HCT116 (cell line): ENCODE results near the gene TWSG1. TPM values are rescaled to one million over a fixed set of nuclear protein-coding genes. Genes with fewer than 3 reads are reported as not detected.

Source experiments
- ATAC-seq: fragments of 200-7000 bp; cut with Tn5 transposase; 2 replicates; pipeline ENCODE4 v1.9.1; 2020; ENCODE audit warnings: mild to moderate bottlenecking, moderate library complexity
- BruUV-seq: library from RNA; stranded (reverse); fragments of 400-500 nt; replicated peaks from 2 replicates; lab custom pipeline; 2021; lab: Mats Ljungman, UMichigan
- CTCF ChIA-PET: fragments of 300-600 bp; sonication (Branson Sonifier 250); formaldehyde crosslinking; loops from one replicate; lab custom pipeline; 2021; ENCODE audit warnings: antibody characterized with exemption; lab: Charles Lee
- POLR2A ChIA-PET: fragments of 300-600, 350-600 bp; sonication (Branson Sonifier 250); formaldehyde crosslinking; loops from one replicate; lab custom pipeline; 2021; ENCODE audit warnings: antibody characterized with exemption; lab: Charles Lee
- RAD21 ChIA-PET, 2 experiments: fragments of 300-600 bp; sonication (Branson Sonifier 250); formaldehyde crosslinking; loops; one replicate each; lab custom pipeline; 2023; ENCODE audit warnings: low total read pairs in 2 of 2; ENCODE audit not compliant: uncharacterized antibody in 2 of 2, unreplicated experiment in 2 of 2, low non-redundant PET in 1 of 2; lab: Charles Lee
- DNase-seq: peaks from one replicate; pipeline ENCODE4 v3.0.0-alpha.2; 2010; ENCODE audit warnings: low read depth, low spot score
- H2AFZ ChIP-seq: fragments of 200-600 bp; shearing (Covaris generic), sonication (generic); 2 replicates; pipeline ENCODE4 v1.6.1; 2017; ENCODE audit warnings: low read depth, mixed run types, mixed read lengths, antibody characterized with exemption, low read length; ENCODE audit not compliant: poor library complexity, severe bottlenecking
- H3K27ac ChIP-seq: 2 replicates; pipeline ENCODE4 v1.5.1; 2012; ENCODE audit warnings: low read depth, low read length
- H3K27me3 ChIP-seq: fragments of 200-600 bp; sonication (generic); 2 replicates; pipeline ENCODE4 v1.6.1; 2016; ENCODE audit warnings: mixed run types, low read length, mixed read lengths; ENCODE audit not compliant: insufficient read depth
- H3K36me3 ChIP-seq, 2 experiments: fragments of 200-500 bp in 1 of 2; fragments of 200-600 bp in 1 of 2; sonication (Bioruptor generic) in 1 of 2; sonication (generic) in 1 of 2; 2 replicates each; pipeline versions ENCODE4 v1.5.1 to v1.6.1; 2014 to 2016; ENCODE audit warnings: low read length in 2 of 2, inconsistent platforms in 1 of 2, mixed read lengths in 1 of 2, mixed run types in 1 of 2; ENCODE audit not compliant: insufficient read depth in 2 of 2, control insufficient read depth in 1 of 2
- H3K4me1 ChIP-seq, 2 experiments: fragments of 200-600 bp in 1 of 2; sonication (generic) in 1 of 2; 2 replicates each; pipeline versions ENCODE4 v1.5.1 to v1.6.1; 2012 to 2017; ENCODE audit warnings: low read length in 2 of 2, inconsistent platforms in 1 of 2, mild to moderate bottlenecking in 1 of 2, mixed read lengths in 1 of 2, mixed run types in 1 of 2, moderate library complexity in 1 of 2; ENCODE audit not compliant: insufficient read depth in 2 of 2, control insufficient read depth in 1 of 2
- H3K4me2 ChIP-seq: fragments of 200-600 bp; sonication (generic); 2 replicates; pipeline ENCODE4 v1.6.1; 2017; ENCODE audit warnings: mixed run types, low read length, mixed read lengths
- H3K4me3 ChIP-seq, 2 experiments: fragments of 200-600 bp in 1 of 2; sonication (generic) in 1 of 2; replicated peaks in 1 of 2; 2 replicates each; pipeline ENCODE4 v1.5.1; 2011 to 2016; ENCODE audit warnings: low read length in 2 of 2, control low read depth in 1 of 2, low read depth in 1 of 2, mild to moderate bottlenecking in 1 of 2, mixed read lengths in 1 of 2, mixed run types in 1 of 2
- H3K79me2 ChIP-seq: fragments of 200-600 bp; sonication (generic); 2 replicates; pipeline ENCODE4 v1.6.1; 2017; ENCODE audit warnings: mild to moderate bottlenecking, mixed run types, low read length, moderate library complexity, mixed read lengths; ENCODE audit not compliant: insufficient read depth
- H3K9ac ChIP-seq: fragments of 200-600 bp; sonication (generic); 2 replicates; pipeline ENCODE4 v1.6.1; 2016; ENCODE audit warnings: low read length, mixed read lengths
- H3K9me2 ChIP-seq: fragments of 200-600 bp; sonication (generic), shearing (Covaris generic); 2 replicates; pipeline ENCODE4 v1.6.1; 2017; ENCODE audit warnings: mixed run types, mild to moderate bottlenecking, moderate library complexity; ENCODE audit not compliant: insufficient read depth
- H3K9me3 ChIP-seq, 2 experiments: fragments of 200-500 bp in 1 of 2; fragments of 200-600 bp in 1 of 2; sonication (Bioruptor generic) in 1 of 2; sonication (generic) in 1 of 2; 2 replicates each; pipeline ENCODE4 v1.6.1; 2014 to 2017; ENCODE audit warnings: low read length in 2 of 2, mixed read lengths in 2 of 2, inconsistent platforms in 1 of 2, low read depth in 1 of 2, mild to moderate bottlenecking in 1 of 2, mixed run types in 1 of 2, moderate library complexity in 1 of 2; ENCODE audit not compliant: control insufficient read depth in 1 of 2, insufficient read depth in 1 of 2
- H4K20me1 ChIP-seq: fragments of 200-600 bp; sonication (generic), shearing (Covaris generic); 2 replicates; pipeline ENCODE4 v1.6.1; 2017; ENCODE audit warnings: mixed run types, mild to moderate bottlenecking, moderate library complexity; ENCODE audit not compliant: insufficient read depth
- ATF3 ChIP-seq: IDR thresholded peaks from 2 replicates; pipeline ENCODE4 v1.6.1; 2012
- CEBPB ChIP-seq: IDR thresholded peaks from 2 replicates; pipeline ENCODE4 v1.6.1; 2012; ENCODE audit warnings: low read depth
- CTCF ChIP-seq, 3 experiments: fragments of 200-600 bp in 1 of 3; sonication (generic) in 1 of 3; IDR thresholded peaks in 2 of 3; conservative IDR thresholded peaks in 1 of 3; 2 replicates each; pipeline ENCODE4 v1.5.1; 2012 to 2017; ENCODE audit warnings: low read depth in 2 of 3, low read length in 2 of 3, antibody characterized with exemption in 1 of 3, borderline replicate concordance in 1 of 3, control low read depth in 1 of 3, mild to moderate bottlenecking in 1 of 3, mixed read lengths in 1 of 3, mixed run types in 1 of 3, moderate library complexity in 1 of 3; ENCODE audit not compliant: insufficient read depth in 1 of 3
- EGR1 ChIP-seq: IDR thresholded peaks from 2 replicates; pipeline ENCODE4 v1.6.1; 2012; ENCODE audit warnings: low read depth
- ELF1 ChIP-seq: IDR thresholded peaks from 2 replicates; pipeline ENCODE4 v1.6.1; 2012; ENCODE audit warnings: low read depth, borderline replicate concordance
- EZH2 ChIP-seq: fragments of 200-600 bp; sonication (generic); IDR thresholded peaks from 2 replicates; pipeline ENCODE4 v1.6.1; 2017; ENCODE audit warnings: antibody characterized with exemption, mixed run types
- EZH2phosphoT487 ChIP-seq: fragments of 200-600 bp; IDR thresholded peaks from 2 replicates; pipeline ENCODE4 v1.6.1; 2018; ENCODE audit warnings: antibody characterized with exemption, borderline replicate concordance
- FOSL1 ChIP-seq: IDR thresholded peaks from 2 replicates; pipeline ENCODE4 v1.6.1; 2012; ENCODE audit warnings: low read depth
- JUND ChIP-seq: IDR thresholded peaks from 2 replicates; pipeline ENCODE4 v1.6.1; 2012
- MAX ChIP-seq: IDR thresholded peaks from 2 replicates; pipeline ENCODE4 v1.6.1; 2012
- POLR2A ChIP-seq: IDR thresholded peaks from 2 replicates; pipeline ENCODE4 v1.7.0; 2011; ENCODE audit warnings: borderline replicate concordance; ENCODE audit not compliant: insufficient read depth, insufficient read length; ENCODE audit errors: extremely low read depth
- POLR2AphosphoS5 ChIP-seq: IDR thresholded peaks from 2 replicates; pipeline ENCODE4 v1.6.1; 2011; ENCODE audit warnings: mild to moderate bottlenecking, low read depth, low read length, moderate library complexity
- RAD21 ChIP-seq: IDR thresholded peaks from 2 replicates; pipeline ENCODE4 v1.6.1; 2012; ENCODE audit warnings: low read depth, mild to moderate bottlenecking
- REST ChIP-seq: IDR thresholded peaks from 2 replicates; pipeline ENCODE4 v1.6.1; 2012; ENCODE audit warnings: low read depth
- SP1 ChIP-seq: IDR thresholded peaks from 2 replicates; pipeline ENCODE4 v1.6.1; 2012; ENCODE audit warnings: low read depth
- SRF ChIP-seq: IDR thresholded peaks from 2 replicates; pipeline ENCODE4 v1.6.1; 2012; ENCODE audit warnings: low read depth
- ZBTB33 ChIP-seq: IDR thresholded peaks from 2 replicates; pipeline ENCODE4 v1.6.1; 2011; ENCODE audit warnings: mild to moderate bottlenecking, low read length, moderate library complexity; ENCODE audit not compliant: insufficient replicate concordance; ENCODE audit errors: extremely low read depth
- ZFX ChIP-seq: fragments of 450-650 bp; IDR thresholded peaks from 2 replicates; pipeline ENCODE4 v1.6.1; 2017
- intact Hi-C: fragments of 100-400 bp; cut with micrococcal nuclease; formaldehyde crosslinking; loops from 2 replicates; pipeline ENCODE4 v1.10.0; 2022
- total RNA-seq: library from RNA; stranded (reverse); gene quantifications from one replicate; pipeline ENCODE4 v1.2.1, GENCODE V29; 2021; ENCODE audit not compliant: unreplicated experiment

Gene TWSG1
- total RNA-seq, 1 experiment from 2014 or later, result 35.7 TPM

GRCh38 chr18:9292047-9292446 is 42.5 kb upstream of the TWSG1 start:
- H3K9me2 ChIP-seq, result no peaks in the 10 kb centered on the region
- no peaks in the 10 kb centered on the region for H3K27me3 ChIP-seq
- CTCF ChIA-PET, result no interaction called here
- ATAC-seq (no peak), DNase-seq (no peak)
- no peak overlapping the region for H3K27ac ChIP-seq
- no TSS peak for BruUV-seq
- no peak overlapping the region for H3K9ac ChIP-seq
- no peak overlapping the region for H3K4me3 ChIP-seq
- H4K20me1 ChIP-seq, result no peaks in the 10 kb centered on the region
- H3K4me2 ChIP-seq, result no peak overlapping the region
- RAD21 ChIA-PET, result no interaction called here
- no peaks in the 10 kb centered on the region for H3K79me2 ChIP-seq
- POLR2A ChIA-PET, result no interaction called here
- H2AFZ ChIP-seq, result no peak overlapping the region
- no peaks in the 10 kb centered on the region for H3K4me1 ChIP-seq
- intact Hi-C loops, result no loop called here
- peaks cover 0 to 5% of the 10 kb centered on the region in 2 experiments; a peak in 1 of 4 replicates for H3K9me3 ChIP-seq
- TF ChIP-seq POLR2A, result no peak
- no peak for TF ChIP-seq RAD21
- no peak for TF ChIP-seq SP1
- TF ChIP-seq JUND, result no peak
- TF ChIP-seq SRF, result no peak
- no peak for TF ChIP-seq CTCF (IDR thresholded peaks at IDR 0.05 in 2 of 3, conservative IDR thresholded peaks at IDR 0.05 in 1 of 3; ENCODE audit: borderline replicate concordance in 1 of 3, insufficient read depth in 1 of 3, low read depth in 2 of 3, low read length in 2 of 3)
- TF ChIP-seq FOSL1, result no peak
- TF ChIP-seq EZH2phosphoT487, result no peak
- TF ChIP-seq CEBPB, result no peak
- TF ChIP-seq ZFX, result no peak
- TF ChIP-seq POLR2AphosphoS5, result no peak
- no peak for TF ChIP-seq MAX
- no peak for TF ChIP-seq ELF1
- TF ChIP-seq REST, result no peak
- TF ChIP-seq ATF3, result no peak
- no peak for TF ChIP-seq EGR1
- no peak for TF ChIP-seq EZH2
- TF ChIP-seq ZBTB33, result no peak
- H3K36me3 ChIP-seq, result no peaks in the 10 kb centered on the region
